HepG2 (cell line): Measurements from ENCODE around the gene IFNAR1. TPM values are rescaled to one million over a fixed set of nuclear protein-coding genes. Genes with fewer than 3 reads are reported as not detected.

Experiments
- GABPA ChIP-seq, 2 experiments: IDR thresholded peaks; 2 replicates each; pipeline ENCODE4 v1.6.1; 2011 to 2016; ENCODE audit warnings: low read depth in 2 of 2, low read length in 1 of 2, missing biosample characterization in 1 of 2, missing genetic modification characterization in 1 of 2
- GABPB1 ChIP-seq: IDR thresholded peaks from 2 replicates; pipeline ENCODE4 v1.6.1; 2016; ENCODE audit warnings: mild to moderate bottlenecking, missing genetic modification reagents, moderate library complexity, missing compliant biosample characterization
- HDAC2 ChIP-seq: sonication (generic); formaldehyde crosslinking; IDR thresholded peaks from 2 replicates; pipeline ENCODE4 v1.4.0; 2020; ENCODE audit warnings: missing genetic modification reagents
- IKZF1 ChIP-seq: fragments of 450-650 bp; IDR thresholded peaks from 2 replicates; pipeline ENCODE4 v1.7.1; 2016
- KMT2A ChIP-seq: sonication (generic); formaldehyde crosslinking; IDR thresholded peaks from 2 replicates; pipeline ENCODE4 v1.4.0; 2020; ENCODE audit warnings: missing genetic modification reagents
- MAFK ChIP-seq, 2 experiments: IDR thresholded peaks in 1 of 2; conservative IDR thresholded peaks in 1 of 2; 2 replicates each; pipeline ENCODE4 v1.6.1; 2011; ENCODE audit warnings: improper control_type of control experiment in 2 of 2, low read length in 2 of 2
- MTA3 ChIP-seq: sonication (generic); formaldehyde crosslinking; IDR thresholded peaks from 2 replicates; pipeline ENCODE4 v1.4.0; 2020; ENCODE audit warnings: missing genetic modification reagents
- MXI1 ChIP-seq: IDR thresholded peaks from 3 replicates; pipeline ENCODE4 v1.6.1; 2012; ENCODE audit warnings: low read depth, low read length, inconsistent platforms, borderline replicate concordance
- PHF8 ChIP-seq: sonication (generic); formaldehyde crosslinking; IDR thresholded peaks from 2 replicates; pipeline ENCODE4 v1.5.0; 2020; ENCODE audit warnings: missing genetic modification reagents
- RBFOX2 ChIP-seq: fragments of 200-400 bp; formaldehyde crosslinking; IDR thresholded peaks from 2 replicates; pipeline ENCODE4 v1.6.1; 2017; ENCODE audit warnings: low read depth, mild to moderate bottlenecking, low read length
- SAP130 ChIP-seq: IDR thresholded peaks from 2 replicates; pipeline ENCODE4 v1.6.1; 2016; ENCODE audit warnings: low read depth
- SKI ChIP-seq: fragments of 450-650 bp; IDR thresholded peaks from one replicate; pipeline ENCODE4 v1.6.1; 2018; ENCODE audit warnings: mild to moderate bottlenecking; ENCODE audit not compliant: partially characterized antibody
- TAF15 ChIP-seq: fragments of 200-400 bp; formaldehyde crosslinking; IDR thresholded peaks from one replicate; pipeline ENCODE4 v1.6.1; 2018; ENCODE audit warnings: mild to moderate bottlenecking, low read depth, low read length; ENCODE audit not compliant: poor library complexity, severe bottlenecking
- ZFX ChIP-seq: sonication (generic); formaldehyde crosslinking; IDR thresholded peaks from 2 replicates; pipeline ENCODE4 v1.4.0; 2020; ENCODE audit warnings: mild to moderate bottlenecking, low read depth, missing genetic modification reagents, moderate library complexity
- ZFY ChIP-seq: sonication (generic); formaldehyde crosslinking; IDR thresholded peaks from 2 replicates; pipeline ENCODE4 v1.4.0; 2020; ENCODE audit warnings: missing genetic modification reagents
- ZNF547 ChIP-seq: sonication (generic); formaldehyde crosslinking; IDR thresholded peaks from 2 replicates; pipeline ENCODE4 v1.5.1; 2020; ENCODE audit warnings: mild to moderate bottlenecking, missing genetic modification reagents
- polyA plus RNA-seq, 8 experiments: library from polyadenylated mRNA; depleted of rRNA in 3 of 8; stranded (reverse) in 7 of 8; unstranded in 1 of 8; fragments of >200 nt; fragmentation: Illumina TruSeq in 4 of 8; extraction: Trizol in 4 of 8; gene quantifications; 2 replicates each; pipeline versions ENCODE4 v1.2.1 to v1.2.3, GENCODE V29; 2011 to 2016; ENCODE audit warnings: low read depth in 4 of 8, missing spikeins in 1 of 8, mixed read lengths in 1 of 8; ENCODE audit not compliant: insufficient read depth in 1 of 8
- total RNA-seq, 5 experiments: library from RNA; depleted of rRNA; stranded (reverse); fragments of >200 nt; fragmentation: Illumina TruSeq; extraction: Trizol; gene quantifications; 2 replicates each; pipeline ENCODE4 v1.2.3, GENCODE V29; 2016; ENCODE audit warnings: low read depth in 1 of 5
- TF ChIP-seq, protein P1 (sequence below): sonication (generic); formaldehyde crosslinking; IDR thresholded peaks from 2 replicates; pipeline ENCODE4 v1.5.0; 2020; ENCODE audit warnings: mild to moderate bottlenecking, missing genetic modification reagents, moderate library complexity
- TF ChIP-seq, protein P2 (sequence below): sonication (generic); formaldehyde crosslinking; IDR thresholded peaks from 2 replicates; pipeline ENCODE4 v1.8.0; 2022; ENCODE audit warnings: mild to moderate bottlenecking, missing genetic modification reagents; ENCODE audit not compliant: insufficient replicate concordance
- TF ChIP-seq, protein P3 (sequence below): sonication (generic); formaldehyde crosslinking; IDR thresholded peaks from 2 replicates; pipeline ENCODE4 v1.8.0; 2022; ENCODE audit warnings: mild to moderate bottlenecking, missing genetic modification reagents
- TF ChIP-seq, protein P4 (sequence below): sonication (generic); formaldehyde crosslinking; IDR thresholded peaks from 2 replicates; pipeline ENCODE4 v1.4.0; 2020; ENCODE audit warnings: mild to moderate bottlenecking, missing genetic modification reagents
- TF ChIP-seq, protein P5 (sequence below): sonication (generic); formaldehyde crosslinking; IDR thresholded peaks from 2 replicates; pipeline ENCODE4 v1.4.0; 2020; ENCODE audit warnings: missing genetic modification reagents

Gene IFNAR1
- total and polyA plus RNA-seq, 2 of the 13 experiments (the other 11 are each of a cell fraction or from before 2014, with no cell fraction given) = 6.7 to 9.3 TPM

GRCh38 chr21:33403786-33404585 lies 79.2 kb downstream of the IFNAR1 start (continued):
- TF ChIP-seq, protein P1, sequence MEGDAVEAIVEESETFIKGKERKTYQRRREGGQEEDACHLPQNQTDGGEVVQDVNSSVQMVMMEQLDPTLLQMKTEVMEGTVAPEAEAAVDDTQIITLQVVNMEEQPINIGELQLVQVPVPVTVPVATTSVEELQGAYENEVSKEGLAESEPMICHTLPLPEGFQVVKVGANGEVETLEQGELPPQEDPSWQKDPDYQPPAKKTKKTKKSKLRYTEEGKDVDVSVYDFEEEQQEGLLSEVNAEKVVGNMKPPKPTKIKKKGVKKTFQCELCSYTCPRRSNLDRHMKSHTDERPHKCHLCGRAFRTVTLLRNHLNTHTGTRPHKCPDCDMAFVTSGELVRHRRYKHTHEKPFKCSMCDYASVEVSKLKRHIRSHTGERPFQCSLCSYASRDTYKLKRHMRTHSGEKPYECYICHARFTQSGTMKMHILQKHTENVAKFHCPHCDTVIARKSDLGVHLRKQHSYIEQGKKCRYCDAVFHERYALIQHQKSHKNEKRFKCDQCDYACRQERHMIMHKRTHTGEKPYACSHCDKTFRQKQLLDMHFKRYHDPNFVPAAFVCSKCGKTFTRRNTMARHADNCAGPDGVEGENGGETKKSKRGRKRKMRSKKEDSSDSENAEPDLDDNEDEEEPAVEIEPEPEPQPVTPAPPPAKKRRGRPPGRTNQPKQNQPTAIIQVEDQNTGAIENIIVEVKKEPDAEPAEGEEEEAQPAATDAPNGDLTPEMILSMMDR = no peak
- no peak for TF ChIP-seq MAFK (conservative IDR thresholded peaks at IDR 0.05 in 1 of 2, IDR thresholded peaks at IDR 0.05 in 1 of 2; ENCODE audit: low read length in 2 of 2)
- TF ChIP-seq RBFOX2 = peak; percentile 86
- TF ChIP-seq, protein P2, sequence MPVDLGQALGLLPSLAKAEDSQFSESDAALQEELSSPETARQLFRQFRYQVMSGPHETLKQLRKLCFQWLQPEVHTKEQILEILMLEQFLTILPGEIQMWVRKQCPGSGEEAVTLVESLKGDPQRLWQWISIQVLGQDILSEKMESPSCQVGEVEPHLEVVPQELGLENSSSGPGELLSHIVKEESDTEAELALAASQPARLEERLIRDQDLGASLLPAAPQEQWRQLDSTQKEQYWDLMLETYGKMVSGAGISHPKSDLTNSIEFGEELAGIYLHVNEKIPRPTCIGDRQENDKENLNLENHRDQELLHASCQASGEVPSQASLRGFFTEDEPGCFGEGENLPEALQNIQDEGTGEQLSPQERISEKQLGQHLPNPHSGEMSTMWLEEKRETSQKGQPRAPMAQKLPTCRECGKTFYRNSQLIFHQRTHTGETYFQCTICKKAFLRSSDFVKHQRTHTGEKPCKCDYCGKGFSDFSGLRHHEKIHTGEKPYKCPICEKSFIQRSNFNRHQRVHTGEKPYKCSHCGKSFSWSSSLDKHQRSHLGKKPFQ (CRISPR knock-in tag) = peak; percentile 40
- peak; percentile 45; the same call in 1 of the 2 replicates for TF ChIP-seq ZFY (CRISPR knock-in tag)
- TF ChIP-seq KMT2A = 0 out of 2 replicates have a peak, but pooled peaks have one; percentile 39
- TF ChIP-seq TAF15 = peak; percentile 20
- TF ChIP-seq, protein P3, sequence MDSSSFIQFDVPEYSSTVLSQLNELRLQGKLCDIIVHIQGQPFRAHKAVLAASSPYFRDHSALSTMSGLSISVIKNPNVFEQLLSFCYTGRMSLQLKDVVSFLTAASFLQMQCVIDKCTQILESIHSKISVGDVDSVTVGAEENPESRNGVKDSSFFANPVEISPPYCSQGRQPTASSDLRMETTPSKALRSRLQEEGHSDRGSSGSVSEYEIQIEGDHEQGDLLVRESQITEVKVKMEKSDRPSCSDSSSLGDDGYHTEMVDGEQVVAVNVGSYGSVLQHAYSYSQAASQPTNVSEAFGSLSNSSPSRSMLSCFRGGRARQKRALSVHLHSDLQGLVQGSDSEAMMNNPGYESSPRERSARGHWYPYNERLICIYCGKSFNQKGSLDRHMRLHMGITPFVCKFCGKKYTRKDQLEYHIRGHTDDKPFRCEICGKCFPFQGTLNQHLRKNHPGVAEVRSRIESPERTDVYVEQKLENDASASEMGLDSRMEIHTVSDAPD (CRISPR knock-in tag) = peak; percentile 6; the same call in 1 of the 2 replicates
- no peak for TF ChIP-seq MTA3 (CRISPR knock-in tag)
- 0 out of 3 replicates have a peak, but pooled peaks have one; percentile 6 for TF ChIP-seq MXI1
- TF ChIP-seq, protein P4, sequence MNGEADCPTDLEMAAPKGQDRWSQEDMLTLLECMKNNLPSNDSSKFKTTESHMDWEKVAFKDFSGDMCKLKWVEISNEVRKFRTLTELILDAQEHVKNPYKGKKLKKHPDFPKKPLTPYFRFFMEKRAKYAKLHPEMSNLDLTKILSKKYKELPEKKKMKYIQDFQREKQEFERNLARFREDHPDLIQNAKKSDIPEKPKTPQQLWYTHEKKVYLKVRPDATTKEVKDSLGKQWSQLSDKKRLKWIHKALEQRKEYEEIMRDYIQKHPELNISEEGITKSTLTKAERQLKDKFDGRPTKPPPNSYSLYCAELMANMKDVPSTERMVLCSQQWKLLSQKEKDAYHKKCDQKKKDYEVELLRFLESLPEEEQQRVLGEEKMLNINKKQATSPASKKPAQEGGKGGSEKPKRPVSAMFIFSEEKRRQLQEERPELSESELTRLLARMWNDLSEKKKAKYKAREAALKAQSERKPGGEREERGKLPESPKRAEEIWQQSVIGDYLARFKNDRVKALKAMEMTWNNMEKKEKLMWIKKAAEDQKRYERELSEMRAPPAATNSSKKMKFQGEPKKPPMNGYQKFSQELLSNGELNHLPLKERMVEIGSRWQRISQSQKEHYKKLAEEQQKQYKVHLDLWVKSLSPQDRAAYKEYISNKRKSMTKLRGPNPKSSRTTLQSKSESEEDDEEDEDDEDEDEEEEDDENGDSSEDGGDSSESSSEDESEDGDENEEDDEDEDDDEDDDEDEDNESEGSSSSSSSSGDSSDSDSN = peak; percentile 90
- peak; percentile 51; the same call in 1 of the 2 replicates for TF ChIP-seq PHF8 (CRISPR knock-in tag)
- TF ChIP-seq IKZF1 = no peak
- TF ChIP-seq HDAC2 = peak; percentile 24; the same call in 1 of the 2 replicates
- TF ChIP-seq, protein P5, sequence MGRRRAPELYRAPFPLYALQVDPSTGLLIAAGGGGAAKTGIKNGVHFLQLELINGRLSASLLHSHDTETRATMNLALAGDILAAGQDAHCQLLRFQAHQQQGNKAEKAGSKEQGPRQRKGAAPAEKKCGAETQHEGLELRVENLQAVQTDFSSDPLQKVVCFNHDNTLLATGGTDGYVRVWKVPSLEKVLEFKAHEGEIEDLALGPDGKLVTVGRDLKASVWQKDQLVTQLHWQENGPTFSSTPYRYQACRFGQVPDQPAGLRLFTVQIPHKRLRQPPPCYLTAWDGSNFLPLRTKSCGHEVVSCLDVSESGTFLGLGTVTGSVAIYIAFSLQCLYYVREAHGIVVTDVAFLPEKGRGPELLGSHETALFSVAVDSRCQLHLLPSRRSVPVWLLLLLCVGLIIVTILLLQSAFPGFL (CRISPR knock-in tag) = no peak
- no peak for TF ChIP-seq GABPA (IDR thresholded peaks at IDR 0.05; ENCODE audit: low read depth, low read length)
- TF ChIP-seq GABPA (CRISPR knock-in tag; IDR thresholded peaks at IDR 0.05; ENCODE audit: low read depth) = 0 out of 2 replicates have a peak, but pooled peaks have one; percentile 8
- peak; percentile 72 for TF ChIP-seq SAP130 (CRISPR knock-in tag)
- TF ChIP-seq GABPB1 (CRISPR knock-in tag) = peak; percentile 50; the same call in 1 of the 2 replicates
- TF ChIP-seq SKI = peak; percentile 25
- TF ChIP-seq ZFX (CRISPR knock-in tag) = peak; percentile 54
- TF ChIP-seq ZNF547 = no peak; the same call in 1 of the 2 replicates
